Nucleus accumbens (tissue), 56 donors: ENCODE results near the gene TNFRSF18.

Experiments
- DNase-seq, 56 donors: peaks; one replicate each; lab custom pipeline; 2025; lab: John Stamatoyannopoulos, UW

Gene TNFRSF18

DNA sequence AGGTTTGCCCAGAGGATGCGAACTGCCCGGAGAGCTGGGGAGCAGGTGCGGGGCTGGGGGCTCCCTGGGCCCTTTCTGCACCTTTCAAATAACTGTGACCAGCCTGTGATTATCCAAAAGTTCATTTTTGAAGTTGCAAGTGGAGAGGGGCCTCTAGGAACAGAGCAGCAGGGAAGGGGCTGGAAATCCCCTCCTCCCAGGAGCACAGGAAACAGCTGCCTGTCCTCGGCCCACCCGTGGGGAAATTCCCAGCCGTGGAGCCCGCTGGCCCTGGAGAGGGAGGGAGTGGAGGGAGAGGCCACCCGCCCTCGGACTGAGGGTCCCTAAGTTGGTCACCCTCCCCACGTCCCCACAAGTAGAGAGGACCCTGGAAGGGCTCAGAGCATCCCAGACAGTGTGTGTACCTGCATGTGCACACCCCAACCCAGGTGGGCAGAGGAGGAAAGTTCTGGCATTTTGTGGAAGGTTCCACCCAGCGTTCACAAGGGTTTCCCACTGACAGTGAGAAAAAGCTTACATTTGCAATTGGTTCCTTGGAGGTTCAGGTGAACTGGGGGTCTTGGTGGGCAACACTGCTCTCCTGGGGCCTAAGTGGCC lies 8.8 kb upstream of the TNFRSF18 start:
- no peak for DNase-seq

DNA sequence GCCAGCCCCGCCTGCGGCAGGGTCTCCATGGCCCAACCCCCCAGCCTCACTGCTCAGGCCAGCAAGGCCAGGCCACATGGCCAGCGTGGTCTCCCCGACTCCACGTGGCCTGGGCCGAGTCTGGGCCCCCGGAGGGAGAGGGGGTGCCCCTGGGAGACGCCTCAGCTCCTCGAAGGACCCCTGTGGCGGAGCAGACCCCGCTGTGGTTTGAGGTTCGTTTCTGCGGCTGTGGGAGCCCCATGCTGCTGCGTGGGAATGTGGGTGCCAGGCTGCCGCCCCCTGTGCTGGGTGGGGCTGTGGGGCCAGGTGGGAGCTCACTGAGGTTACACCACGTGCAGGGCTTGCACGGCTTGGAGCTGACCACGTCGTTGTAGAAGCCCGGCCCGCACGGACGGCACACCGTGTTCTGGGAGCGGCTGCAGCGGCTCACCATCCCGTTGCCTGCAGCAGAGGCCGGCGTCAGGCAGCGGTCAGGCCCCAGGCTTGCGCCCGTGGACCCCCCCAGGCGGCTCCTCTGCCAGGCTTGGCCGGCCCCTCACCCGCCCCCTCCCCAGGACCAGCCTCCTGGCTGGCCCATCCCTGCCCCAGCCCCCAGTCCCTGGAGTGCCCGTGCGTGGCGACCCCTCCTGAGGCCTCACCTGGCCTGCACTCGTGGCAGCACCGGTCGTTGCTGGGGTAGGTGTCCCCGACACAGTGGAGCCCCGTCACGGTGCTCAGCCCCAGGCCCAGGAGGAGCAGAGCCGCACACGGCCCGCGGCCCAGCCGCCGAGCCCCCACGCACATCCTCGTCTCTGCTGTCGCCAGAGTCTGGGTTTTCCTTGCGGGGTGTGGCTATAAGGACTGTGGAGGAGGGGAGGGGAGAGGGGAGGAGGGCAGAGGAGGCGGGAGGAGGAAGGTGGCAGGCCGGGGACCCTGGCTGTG lies 7.2 kb upstream of the TNFRSF18 start, which contains the start of gene TNFRSF4:
Gene TNFRSF4 (minus strand): TSS at position 809 of the 921 bp plus-strand sequence. CDS start 26 bp downstream, at position 783.
- no peak for DNase-seq

DNA sequence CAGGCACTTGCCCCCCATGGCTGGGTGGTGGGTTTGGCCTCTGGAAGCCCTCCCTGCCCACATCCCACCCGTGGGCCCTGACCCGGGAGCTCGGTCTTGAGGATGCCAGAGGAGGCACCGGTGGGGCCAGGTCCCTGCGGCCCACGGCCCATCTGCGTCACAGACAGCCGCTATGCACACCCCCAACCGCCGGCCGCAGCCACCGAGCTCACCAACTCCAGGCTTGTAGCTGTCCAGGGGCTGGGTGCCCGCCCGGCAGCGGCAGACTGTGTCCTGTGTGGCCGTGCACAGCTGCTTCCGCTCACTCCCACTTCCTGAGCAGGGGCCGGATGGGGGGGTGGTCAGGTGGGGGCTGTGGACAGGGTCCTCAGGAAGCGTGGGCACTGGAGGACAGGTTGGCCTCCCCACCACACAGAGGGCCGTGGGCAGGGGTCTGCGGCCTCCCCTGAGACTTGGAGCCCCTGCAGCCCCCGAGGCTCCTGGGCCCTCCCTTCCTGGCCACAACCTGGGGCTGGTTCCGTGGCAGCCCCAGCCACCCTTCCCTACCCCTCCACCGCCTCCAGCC lies 6.5 kb upstream of the TNFRSF18 start:
- no peak for DNase-seq

DNA sequence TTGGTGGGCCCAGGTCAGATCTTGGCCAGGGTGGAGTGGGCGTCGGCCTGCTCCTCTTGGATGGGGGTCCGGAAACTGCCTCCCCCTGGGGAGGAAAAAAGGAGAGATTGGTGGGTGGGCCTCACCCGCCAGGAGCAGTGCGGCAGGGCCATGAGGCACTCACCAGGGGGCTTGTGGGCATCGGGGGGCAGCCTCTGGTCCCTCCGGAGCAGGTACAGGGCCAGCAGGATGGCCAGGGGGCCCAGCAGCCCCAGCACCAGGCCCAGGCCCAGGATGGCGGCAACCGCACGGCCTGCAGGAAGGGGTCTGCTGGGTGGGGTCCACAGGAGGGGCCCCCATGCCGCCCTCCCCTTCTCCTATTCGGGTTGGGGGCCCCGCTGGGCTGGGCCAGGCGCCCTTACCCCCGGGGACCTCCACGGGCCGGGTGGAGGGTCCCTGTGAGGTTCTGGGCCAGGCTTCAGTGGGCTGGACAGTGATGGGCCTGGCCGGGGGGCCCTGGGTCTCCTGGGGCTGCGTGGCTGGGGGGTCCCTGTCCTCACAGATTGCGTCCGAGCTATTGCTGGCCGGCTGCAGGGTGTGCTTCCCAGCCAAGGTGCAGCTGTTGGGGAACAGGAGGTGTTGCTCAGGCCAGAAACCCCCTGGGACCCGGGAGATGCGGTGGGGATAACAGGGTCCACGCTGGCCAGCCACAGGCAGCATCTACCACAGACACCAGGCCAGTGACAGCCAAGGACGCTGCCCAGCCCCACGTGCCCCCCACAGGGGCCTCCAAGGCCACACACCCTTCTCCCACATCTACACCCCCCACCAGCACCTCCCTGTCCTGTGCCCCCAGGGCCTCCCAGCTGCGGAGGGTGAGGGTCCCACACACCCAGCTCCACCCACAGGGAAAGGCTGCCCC lies 5.4 kb upstream of the TNFRSF18 start:
- no peak for DNase-seq

DNA sequence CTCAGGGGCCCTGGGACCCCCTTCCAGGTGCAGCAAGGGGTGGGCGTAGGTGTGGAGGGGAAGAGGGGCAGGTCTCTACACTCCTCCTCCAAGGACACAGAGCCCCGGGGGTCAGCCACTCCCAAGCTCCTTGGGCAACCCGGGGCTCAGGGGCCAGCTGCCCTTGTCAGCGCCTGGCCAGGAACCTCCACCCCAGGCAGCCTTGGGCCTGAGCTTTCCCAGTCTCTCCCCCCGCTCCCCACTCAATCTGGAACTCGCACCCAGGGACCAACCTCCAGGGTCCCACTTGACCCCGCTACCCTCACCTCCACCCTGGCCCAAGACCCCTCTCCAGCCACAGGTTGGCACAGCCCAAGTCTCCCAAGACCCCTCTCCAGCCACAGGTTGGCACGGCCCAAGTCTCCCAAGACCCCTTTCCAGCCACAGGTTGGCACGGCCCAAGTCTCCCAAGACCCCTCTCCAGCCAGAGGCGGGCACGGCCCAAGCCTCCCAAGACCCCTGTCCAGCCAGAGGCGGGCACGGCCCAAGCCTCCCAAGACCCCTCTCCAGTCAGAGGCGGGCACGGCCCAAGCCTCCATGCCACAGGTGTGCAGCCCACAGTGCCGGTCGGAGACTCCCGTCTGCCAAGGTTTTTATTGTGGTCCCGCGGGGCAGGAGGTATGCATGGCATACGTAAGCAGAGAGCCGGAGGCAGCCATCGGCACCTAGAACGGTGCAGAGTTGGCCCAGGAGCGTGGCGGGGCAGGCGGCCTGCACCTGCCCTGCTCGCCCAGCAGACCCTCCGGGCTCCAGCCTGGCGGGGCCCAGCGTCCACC lies 4.5 kb upstream of the TNFRSF18 start:
- DNase-seq, result no peak

DNA sequence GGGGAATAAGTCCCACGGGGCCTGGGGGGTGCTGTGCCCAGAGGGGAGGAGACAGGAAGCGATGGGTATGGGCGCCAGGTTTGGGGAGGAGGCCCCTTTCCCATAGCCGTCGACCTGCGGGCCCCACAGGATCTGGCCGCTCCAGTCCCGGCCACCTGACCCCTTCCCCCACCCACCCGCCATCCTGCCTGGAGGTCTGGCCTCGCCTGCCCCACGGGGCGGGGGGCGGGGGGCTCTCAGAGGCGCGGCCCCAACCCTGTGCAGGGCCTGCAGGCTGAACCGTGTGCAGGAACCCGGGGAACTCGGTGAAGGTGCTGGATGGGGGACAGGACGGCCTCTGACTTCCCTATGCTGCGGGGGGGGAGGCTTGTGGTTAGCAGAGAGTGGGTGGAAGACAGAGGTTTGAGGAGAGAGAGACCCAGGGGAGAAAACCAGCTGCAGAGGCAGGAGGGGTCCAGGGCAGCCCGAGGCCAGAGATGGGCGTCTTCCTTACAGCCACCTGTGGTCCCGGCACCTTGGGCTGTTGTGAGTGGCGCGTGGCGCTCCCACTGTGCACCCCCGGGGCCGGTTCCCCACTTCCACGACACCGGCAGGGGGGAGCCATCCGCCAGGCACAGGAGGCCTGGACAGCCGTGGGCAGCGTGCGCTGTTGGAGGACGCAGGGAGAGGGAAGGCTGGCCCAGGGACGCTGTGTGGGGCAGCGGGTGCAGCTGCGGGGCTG lies 2.5 kb upstream of the TNFRSF18 start:
- DNase-seq, result no peak

DNA sequence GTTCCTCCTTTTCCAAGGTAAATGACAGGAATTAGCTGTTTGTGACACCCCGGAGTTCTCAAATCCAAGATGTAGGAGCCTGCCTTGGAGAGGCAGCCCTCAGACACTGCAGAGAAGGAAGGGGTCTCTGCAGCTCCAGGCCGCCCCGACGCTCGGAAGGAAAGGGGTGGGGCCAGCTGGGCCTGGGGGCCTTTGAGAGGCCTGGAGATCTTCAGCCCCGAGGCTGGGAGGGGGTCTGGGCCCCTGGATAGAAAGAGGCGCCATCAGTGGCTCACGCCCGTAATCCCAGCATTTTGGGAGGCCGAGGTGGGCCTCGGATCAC lies 1.1 kb upstream of the TNFRSF18 start:
- DNase-seq, result no peak

DNA sequence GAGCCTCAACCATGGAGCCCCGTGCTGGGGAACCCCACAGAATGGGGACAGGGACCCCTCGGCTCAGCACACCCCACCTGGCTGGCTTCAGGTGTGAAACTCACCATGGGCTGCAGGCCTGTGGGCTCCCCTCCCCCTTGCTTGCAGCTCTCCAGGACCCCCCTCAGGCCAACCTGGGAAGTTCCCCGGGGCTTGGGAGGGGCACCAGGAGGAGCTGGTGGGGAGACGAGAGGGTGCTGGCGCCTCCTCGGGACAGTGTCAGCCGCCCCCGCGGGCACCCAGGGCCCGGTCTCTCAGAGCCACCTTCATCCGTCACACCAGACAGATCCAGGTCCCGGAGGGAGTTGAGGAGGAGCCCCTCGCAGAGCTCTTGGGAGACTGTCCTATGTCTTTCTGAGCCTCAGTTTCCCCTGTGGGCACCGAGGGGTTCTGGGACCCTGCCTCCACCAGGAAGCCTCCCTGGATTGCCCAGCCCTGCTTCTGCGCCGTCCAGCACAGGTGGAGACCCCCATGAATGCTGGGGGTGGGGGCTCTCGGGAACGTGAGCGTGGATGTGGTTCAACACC lies 657 bp upstream of the TNFRSF18 start:
- DNase-seq, result no peak

DNA sequence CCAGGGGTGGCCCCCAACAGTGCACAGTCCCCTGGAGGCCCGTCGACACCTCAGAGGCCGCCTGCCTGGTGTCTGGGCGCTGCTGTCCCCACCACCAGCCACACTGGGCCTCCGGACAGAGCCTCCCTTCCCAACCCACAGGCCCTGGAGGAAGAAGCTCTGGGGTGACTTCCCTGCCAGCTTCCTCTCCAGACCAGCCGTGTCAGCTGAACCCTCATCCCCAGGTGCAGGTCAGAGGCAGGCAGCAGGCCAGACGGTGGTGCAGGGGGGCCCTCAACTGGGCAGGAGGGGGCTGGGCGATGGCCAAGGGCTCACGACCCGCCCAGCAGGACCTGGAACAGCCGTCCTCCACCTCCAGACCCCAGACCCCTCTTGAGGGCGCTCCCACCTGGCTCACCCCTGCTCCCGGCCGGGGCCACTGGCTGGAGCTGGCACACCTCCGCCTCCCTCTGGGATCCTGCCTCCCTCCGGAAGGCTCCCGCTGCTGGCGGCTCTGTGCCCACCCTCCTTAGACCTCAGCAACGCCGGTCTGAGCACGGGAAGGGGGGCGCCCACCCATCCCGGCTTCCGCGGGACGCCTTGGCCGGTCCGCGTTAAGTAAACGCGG lies 520 bp downstream of the TNFRSF18 start:
- DNase-seq, result no peak

DNA sequence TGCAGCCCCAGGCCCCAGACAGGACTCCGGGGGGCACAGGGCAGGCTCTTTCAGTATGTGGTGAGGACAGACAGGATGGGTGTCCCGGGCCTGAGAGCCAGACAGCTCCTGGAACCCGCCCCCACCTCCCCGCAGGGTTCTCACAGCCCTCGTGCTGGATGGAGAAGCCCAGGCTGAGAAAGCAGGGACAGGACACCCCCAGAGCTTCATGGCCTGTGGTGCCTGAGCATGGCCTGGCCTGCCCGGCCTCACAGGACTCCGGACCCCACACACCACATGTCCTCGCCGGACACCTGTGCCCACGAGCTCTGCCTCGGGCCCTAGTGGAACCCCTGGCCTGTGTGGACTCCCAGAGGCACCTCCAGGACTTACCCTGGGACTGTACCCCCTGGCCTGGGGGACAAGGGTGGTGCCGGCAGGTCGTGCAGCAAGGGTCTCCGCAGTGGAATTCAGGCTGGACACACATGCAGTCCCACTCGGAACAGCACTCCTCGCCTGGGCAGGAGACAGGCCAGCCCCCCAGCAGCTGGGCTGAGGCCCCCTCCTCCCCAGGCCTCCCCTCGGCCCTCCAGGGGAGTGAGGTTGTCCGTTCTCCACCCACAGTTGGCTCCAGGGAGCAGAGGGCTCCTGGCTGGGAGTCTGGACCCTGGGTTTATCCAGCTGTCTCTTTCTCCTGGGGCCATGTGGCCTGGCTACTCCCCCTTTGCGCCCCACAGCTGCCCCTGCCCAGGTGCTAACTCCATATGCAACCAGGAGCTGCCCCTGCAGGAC lies 1.2 kb downstream of the TNFRSF18 start:
- no peak for DNase-seq

DNA sequence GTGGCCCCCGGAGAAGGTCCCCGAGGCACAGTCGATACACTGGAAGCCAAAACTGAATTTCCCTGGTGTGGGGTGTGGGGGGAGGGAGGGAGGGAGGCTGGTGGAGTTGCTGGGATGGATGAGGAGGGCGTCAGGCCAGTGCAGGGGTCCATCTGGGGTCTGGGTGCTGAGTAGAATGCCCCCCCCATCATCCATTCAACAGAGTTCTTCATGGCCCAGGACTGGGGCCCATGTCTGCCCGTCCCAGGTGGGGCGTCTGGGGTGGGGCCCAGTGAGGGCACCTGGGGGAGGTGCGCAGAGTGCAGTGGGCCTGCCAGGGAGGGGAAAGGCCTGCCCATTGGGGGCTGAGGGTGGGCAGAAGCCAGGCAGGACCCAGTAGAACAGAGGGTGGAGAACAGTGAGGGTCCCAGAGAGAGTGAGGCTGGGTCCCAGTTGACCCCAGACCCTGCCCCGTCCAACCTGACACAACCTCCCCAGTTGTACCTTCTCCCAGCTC lies 1.9 kb downstream of the TNFRSF18 start:
- no peak for DNase-seq

DNA sequence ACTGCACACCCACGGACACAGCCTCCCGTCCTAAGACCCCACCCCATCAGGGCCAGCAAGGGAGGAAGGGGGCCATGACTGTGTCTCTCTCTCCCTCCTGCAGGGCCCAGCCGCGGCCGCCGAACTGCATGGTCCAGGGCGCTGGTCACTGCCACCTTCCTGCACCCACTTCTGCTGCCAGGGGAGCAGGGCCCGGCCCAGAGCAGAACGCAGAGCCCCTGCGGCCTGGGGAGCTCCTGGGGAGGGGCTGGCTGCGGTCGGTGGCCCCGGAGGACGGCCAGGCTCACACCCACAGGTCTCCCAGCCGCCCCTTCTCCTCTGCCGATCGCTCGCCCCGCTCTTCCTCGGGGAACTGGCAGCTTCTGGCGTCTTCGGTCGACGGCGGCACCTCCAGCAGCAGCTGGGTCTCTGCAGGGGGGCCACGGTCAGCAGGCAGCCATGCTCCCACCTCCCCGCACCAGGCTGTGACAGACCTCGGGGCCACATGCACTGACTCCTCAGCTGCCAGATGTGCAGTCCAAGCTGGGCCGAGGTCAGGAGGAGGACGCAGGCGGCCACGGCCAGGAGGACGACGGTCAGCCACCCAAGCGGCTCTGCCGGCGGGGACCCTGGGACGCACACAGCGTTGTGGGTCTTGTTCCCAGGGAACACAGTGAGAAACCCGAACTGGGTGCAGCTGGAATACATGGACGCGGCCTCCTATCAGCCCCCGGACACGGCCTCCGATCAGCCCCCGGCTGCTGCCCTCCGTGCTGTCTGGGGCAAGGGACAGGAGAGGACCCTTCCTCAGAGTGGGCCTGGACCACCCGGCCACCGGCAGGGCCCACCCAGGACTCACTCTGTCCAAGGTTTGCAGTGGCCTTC lies 2.6 kb downstream of the TNFRSF18 start:
- no peak for DNase-seq

DNA sequence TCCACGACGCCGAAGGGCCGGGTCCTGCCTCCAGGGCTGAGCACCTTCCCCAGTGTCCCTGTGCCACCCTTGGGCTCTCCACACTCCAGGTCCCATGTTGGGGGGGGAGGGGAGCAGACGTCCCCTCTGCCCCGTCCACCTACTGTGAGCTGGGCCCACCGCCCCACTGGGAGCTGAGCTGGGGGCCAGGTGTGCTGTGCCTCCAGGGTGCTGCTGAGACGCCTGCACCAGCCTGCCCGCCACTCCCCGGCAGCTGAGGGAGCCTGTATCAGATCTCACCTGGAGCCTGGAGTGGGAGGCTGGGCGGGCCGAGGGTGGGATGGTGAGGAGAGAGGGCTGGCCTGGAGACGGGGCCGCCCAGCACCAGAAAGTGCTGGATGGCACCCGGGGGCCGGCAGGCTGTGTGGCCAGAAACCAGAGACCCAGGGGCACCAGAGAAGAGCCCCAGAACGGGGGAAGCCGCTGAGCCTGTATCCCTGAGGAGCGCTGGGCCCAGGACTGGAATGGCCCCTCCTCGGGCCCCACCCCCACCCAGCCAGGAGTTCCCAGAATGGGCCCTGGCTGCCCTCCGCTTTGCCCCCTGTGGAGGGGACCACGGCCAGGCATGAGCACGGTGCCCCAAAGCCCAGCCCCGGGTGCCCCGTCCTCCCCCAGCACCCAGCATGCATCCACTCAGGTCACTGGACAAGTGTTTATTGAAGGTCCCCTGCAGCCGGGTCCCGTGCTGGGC lies 3.4 kb downstream of the TNFRSF18 start:
- no peak for DNase-seq

DNA sequence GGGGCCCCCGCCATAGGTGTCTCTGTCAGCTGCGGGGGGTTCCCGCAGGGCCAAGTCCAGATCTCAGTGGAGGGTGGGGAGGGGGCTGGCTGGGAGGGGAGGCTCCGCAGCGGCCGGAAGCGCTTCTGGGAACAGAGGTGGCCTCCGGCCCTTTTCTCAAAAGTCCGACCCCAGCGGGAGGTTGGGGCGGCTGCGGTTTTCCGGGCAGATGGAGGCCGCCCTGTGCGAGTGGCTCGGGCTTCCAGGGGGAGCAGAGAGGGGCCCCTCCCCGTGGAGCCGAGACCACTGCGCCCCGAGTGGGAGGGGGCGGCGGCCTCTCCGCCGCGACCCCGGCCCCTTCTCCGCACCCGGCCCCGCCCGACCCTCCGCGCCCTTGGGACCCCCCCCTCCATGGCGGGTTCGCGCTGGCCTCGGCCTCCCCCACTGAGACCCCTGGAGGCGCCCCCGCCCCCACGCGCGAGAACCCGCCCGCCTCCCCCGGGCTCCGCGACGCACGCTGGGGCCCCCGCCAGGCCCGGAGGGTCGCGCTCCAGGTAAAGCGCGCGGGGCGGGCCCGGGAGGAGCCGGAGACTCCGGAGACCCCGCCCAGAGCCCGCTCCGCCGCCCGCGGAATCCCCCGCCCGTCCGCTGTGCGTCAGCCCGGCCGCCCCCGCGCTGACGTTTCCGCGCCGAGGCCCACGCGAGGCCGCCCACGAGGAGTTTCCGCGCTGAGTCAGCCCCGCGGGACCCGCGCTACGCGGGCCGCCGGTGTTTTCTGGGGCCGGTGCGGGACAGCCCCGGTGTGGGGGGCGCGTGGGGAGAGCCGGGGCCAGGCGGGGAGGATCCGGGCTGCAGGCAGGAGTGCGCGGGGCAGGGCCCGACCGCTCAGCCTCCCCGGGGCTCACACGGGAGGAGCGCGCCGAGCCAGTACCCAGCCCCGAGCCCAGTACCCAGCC lies 5.2 kb downstream of the TNFRSF18 start:
- DNase-seq, result peak in 33 of 56 donors; percentile 2 to 85 (median 31)
